Dermis microvascular lymphatic vessel endothelial cell (primary cell): ENCODE results near the gene NCS1. TPM values are rescaled to one million over a fixed set of nuclear protein-coding genes. Genes with fewer than 3 reads are reported as not detected.

Source experiments
- total RNA-seq: library from RNA; depleted of rRNA; stranded (reverse); fragments of >200 nt; gene quantifications from 2 replicates; pipeline ENCODE4 v1.2.1, GENCODE V29; 2014

NCS1 gene
- total RNA-seq, 1 donor from 2014 or later: 12.2 TPM

Other genes with a start within 250 kb of the NCS1 start
- gene FNBP1, start 129.2 kb upstream of the NCS1 start, total RNA-seq: 35.0 and 37.4 TPM in 2 replicates
- gene GPR107, start 118.5 kb upstream of the NCS1 start, total RNA-seq: 19.8 and 29.3 TPM in 2 replicates
- under 0.01 TPM in 1 of 2 replicates, not detected in the other for gene HMCN2, start 93.4 kb downstream of the NCS1 start, total RNA-seq